ENCODE results near the gene FRYL. TPM values are rescaled to one million over a fixed set of nuclear protein-coding genes. Genes with fewer than 3 reads are reported as not detected.

Gene FRYL
- total and polyA plus RNA-seq, 2 experiments from 2014 or later = 20.6 to 33.0 TPM

GRCh38 chr4:48491514-48492176 is 288.4 kb downstream of the FRYL start:
- Histone ChIP-seq H3K36me3 (no peaks in the 10 kb centered on the region), H3K27ac (no peak overlapping the region), H3K4me3 (no peak overlapping the region), H3K9me3 (ENCODE audit: low read depth) (no peaks in the 10 kb centered on the region), H3K4me1 (ENCODE audit: low read depth) (no peaks in the 10 kb centered on the region), H3K27me3 (peaks cover 59% of the 10 kb centered on the region)
- DNase-seq (ENCODE audit: low read depth in 1 of 2, low spot score in 1 of 2) = no peak
- no peak for TF ChIP-seq CTCF (IDR thresholded peaks at IDR 0.05; ENCODE audit: low read depth, low read length)

DNA sequence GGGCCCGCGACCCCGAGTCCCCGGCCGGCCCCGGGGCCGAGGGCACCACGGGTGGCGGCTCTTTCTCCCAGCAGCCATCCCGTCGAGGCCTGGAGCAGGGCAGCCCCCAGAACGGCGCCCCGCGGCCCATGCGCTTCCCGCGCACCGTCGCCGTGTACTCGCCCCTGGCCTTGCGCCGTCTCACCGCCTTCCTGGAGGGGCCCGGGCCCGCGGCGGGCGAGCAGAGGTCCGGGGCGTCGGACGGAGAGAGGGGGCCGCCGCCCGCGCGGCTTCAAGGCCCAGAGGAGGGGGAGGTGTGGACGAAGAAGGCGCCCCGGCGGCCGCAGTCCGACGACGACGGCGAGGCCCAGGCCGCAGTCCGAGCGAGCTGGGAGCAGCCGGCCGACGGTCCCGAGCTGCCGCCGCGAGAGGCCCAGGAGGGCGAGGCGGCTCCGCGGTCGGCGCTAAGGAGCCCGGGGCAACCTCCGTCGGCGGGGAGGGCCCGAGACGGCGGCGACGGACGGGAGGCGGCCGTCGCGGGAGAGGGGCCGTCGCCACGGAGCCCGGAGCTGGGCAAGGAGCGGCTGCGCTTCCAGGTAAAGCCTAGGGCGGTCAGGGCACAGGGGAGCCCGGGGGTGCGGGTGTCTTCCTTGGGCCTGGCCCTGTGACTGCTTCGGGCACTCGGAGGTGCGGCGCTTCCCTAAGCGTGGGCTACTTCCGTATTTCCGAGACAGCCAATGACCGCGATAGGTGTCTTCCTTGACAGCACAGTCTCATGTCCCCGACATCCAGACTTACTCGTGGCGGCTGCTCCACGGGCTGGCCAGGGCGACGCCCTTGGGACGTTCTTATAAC is 289.2 kb downstream of the FRYL start:
- no peaks in the 10 kb centered on the region for H3K4me1 ChIP-seq (ENCODE audit: low read depth)
- no peaks in the 10 kb centered on the region for H3K36me3 ChIP-seq
- no peaks in the 10 kb centered on the region for H3K9me3 ChIP-seq (ENCODE audit: low read depth)
- DNase-seq (ENCODE audit: low read depth in 1 of 2, low spot score in 1 of 2) = no peak
- H3K27me3 ChIP-seq = peaks cover 66% of the 10 kb centered on the region
- peak overlapping the region; percentile 23 for H3K4me3 ChIP-seq
- no peak overlapping the region for H3K27ac ChIP-seq
- TF ChIP-seq CTCF (IDR thresholded peaks at IDR 0.05; ENCODE audit: low read depth, low read length) = no peak

DNA sequence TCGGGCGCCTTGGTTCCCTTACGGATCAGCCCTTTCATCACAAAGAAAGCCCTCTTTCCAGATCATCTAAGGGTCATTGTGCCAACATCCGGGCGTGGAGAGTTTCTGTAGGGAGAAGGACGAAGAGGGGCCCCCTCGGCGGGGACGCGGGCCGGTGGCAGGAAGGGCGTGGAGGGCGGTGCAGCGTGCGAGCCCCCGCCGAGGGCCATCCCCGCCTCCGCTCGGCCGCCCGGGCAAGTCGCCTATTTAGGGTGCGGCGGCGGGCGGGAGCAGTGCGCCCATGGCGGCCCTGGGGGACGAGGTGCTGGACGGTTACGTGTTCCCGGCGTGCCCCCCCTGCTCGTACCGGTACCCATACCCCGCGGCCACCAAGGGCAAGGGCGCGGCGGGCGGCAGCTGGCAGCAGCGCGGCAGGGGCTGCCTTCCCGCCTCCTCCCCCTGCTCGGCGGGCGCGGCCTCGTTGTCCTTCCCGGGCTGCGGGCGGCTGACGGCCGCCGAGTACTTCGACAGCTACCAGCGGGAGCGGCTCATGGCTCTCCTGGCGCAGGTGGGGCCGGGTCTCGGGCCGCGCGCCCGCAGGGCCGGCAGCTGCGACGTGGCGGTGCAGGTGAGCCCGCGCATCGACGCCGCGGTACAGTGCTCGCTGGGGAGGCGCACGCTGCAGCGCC is 289.9 kb downstream of the FRYL start, which contains the start of gene ZAR1:
Gene ZAR1 (plus strand): TSS at position 241 of the 668 bp plus-strand sequence. CDS start 40 bp downstream, at position 281.
- DNase-seq (ENCODE audit: low read depth in 1 of 2, low spot score in 1 of 2) = peak in 1 of 2 donors; percentile 18
- no peaks in the 10 kb centered on the region for H3K9me3 ChIP-seq (ENCODE audit: low read depth)
- H3K27ac ChIP-seq = no peak within 1 kb of the TSS
- H3K4me1 ChIP-seq (ENCODE audit: low read depth) = no peaks in the 10 kb centered on the region
- no peaks in the 10 kb centered on the region for H3K36me3 ChIP-seq
- H3K4me3 ChIP-seq = peak within 1 kb of the TSS; percentile 23
- H3K27me3 ChIP-seq = peaks cover 74% of the 10 kb centered on the region
- no peak for TF ChIP-seq CTCF (IDR thresholded peaks at IDR 0.05; ENCODE audit: low read depth, low read length)

DNA sequence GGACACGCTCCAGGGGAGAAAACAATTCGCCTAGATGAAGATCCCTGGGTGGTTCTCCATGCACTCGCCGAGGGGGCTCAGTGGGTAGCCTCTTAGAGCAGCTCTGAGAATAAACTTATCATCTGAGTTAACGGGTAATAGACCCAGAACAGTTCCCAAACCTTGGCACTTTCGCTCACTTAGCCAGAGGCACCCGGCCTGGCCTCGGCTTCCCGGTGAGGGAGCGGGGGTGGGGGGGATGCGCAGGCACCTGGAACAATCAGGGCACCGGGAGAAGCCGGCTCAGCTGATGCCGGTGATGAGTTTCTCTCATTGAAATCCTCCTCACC is 290.4 kb downstream of the FRYL start:
- H3K9me3 ChIP-seq (ENCODE audit: low read depth) = no peaks in the 10 kb centered on the region
- H3K27ac ChIP-seq = no peak overlapping the region
- no peak for DNase-seq (ENCODE audit: low read depth in 1 of 2, low spot score in 1 of 2)
- no peak for TF ChIP-seq CTCF (IDR thresholded peaks at IDR 0.05; ENCODE audit: low read depth, low read length)
- H3K36me3 ChIP-seq = no peaks in the 10 kb centered on the region
- peaks cover 79% of the 10 kb centered on the region for H3K27me3 ChIP-seq
- H3K4me1 ChIP-seq (ENCODE audit: low read depth) = no peaks in the 10 kb centered on the region
- peak overlapping the region; percentile 23 for H3K4me3 ChIP-seq

DNA sequence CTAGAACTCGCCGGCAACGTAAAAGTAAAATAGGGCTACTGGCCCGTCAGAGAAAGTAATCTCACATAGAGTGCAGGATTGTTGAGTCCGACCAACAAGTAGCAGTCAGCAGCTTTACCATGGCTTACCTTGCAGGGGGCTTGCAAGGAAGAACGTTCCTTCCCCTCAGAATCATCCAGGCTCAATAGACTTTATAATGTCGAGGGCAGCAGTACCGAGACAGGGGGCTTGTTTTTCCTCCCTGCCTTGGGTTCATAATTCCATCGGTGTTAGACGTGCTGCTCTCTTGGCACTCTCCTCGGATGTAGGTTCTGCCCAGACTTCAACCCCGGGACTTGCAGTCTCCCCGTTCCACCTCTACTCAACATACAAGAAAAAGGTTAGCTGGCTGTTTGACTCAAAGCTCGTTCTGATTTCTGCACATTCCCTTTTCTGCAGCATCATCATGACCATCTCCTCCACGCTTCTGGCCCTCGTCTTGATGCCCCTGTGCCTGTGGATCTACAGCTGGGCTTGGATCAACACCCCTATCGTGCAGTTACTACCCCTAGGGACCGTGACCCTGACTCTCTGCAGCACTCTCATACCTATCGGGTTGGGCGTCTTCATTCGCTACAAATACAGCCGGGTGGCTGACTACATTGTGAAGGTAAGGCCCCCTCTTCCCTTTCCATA is 295.4 kb downstream of the FRYL start:
- DNase-seq (ENCODE audit: low read depth in 1 of 2, low spot score in 1 of 2) = no peak

More for the DNA sequence above, 295.4 kb downstream of the FRYL start:
- no peaks in the 10 kb centered on the region for H3K9me3 ChIP-seq (ENCODE audit: low read depth)
- H3K27ac ChIP-seq = no peak overlapping the region
- TF ChIP-seq CTCF (IDR thresholded peaks at IDR 0.05; ENCODE audit: low read depth, low read length) = no peak
- no peaks in the 10 kb centered on the region for H3K36me3 ChIP-seq
- H3K27me3 ChIP-seq = peaks cover 98% of the 10 kb centered on the region
- no peak overlapping the region for H3K4me3 ChIP-seq
- no peaks in the 10 kb centered on the region for H3K4me1 ChIP-seq (ENCODE audit: low read depth)
